ENCODE measurements around the gene CMTM4.
A peak's percentile ranks its signal among the peaks of the same experiment; 100 is the strongest.

Gene CMTM4

GRCh38 chr16:66585481-66586239 is 110.9 kb downstream of the CMTM4 start:
- Histone ChIP-seq H3K9ac (ENCODE audit: low read depth in 1 of 2, low read length in 2 of 2) (no peak overlapping the region), H3K4me3 (ENCODE audit: low read length in 2 of 2) (no peak overlapping the region), H3K4me1 (ENCODE audit: control insufficient read depth in 2 of 2, insufficient read depth in 2 of 2, low read length in 2 of 2) (no peaks in the 10 kb centered on the region), H3K27me3 (ENCODE audit: control insufficient read depth in 2 of 2, insufficient read depth in 2 of 2, low read length in 2 of 2) (no peaks in the 10 kb centered on the region), H3K36me3 (ENCODE audit: control insufficient read depth in 2 of 2, insufficient read depth in 2 of 2, low read length in 2 of 2) (no peaks in the 10 kb centered on the region), H3K9me3 (ENCODE audit: control insufficient read depth in 2 of 2, low read length in 2 of 2) (no peaks in the 10 kb centered on the region), H3K27ac (ENCODE audit: low read depth in 2 of 2, low read length in 2 of 2) (no peak overlapping the region)

DNA sequence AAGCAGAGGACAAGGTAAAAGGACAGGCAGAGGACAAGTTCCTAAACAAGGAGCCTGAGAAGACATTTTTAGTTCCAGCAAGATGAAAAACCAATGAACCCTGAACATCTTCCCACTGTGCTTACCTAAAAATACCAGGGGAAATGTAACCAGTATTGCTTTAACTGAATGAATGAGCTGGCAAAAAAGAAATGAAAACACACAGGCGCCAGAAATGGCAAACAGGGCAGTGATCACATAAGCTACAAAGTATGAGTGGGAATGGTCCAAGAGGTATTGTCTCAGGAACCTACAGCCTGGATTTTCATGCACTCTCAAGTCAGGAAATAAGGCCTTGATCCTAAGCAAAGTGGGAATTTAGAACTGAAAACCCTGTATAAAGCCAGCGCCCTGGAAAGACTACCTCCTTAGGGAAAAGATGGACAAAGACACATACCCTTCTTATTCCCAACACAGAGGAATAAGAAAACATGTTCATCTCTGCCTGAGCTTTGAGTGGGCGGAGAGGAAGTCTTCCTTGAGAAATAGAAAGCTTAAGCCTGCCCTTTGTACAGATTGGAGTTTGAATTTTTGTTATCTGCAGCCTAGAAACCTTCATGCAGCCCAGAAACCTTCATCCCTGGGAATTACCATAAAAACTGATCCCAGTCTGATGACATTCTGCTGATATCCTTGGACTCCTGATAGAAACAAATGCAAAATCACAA is 115.1 kb downstream of the CMTM4 start:
- Histone ChIP-seq H3K4me3 (ENCODE audit: low read length in 2 of 2) (no peak overlapping the region), H3K4me1 (ENCODE audit: control insufficient read depth in 2 of 2, insufficient read depth in 2 of 2, low read length in 2 of 2) (peaks cover 2 to 4% of the 10 kb centered on the region in 2 donors), H3K36me3 (ENCODE audit: control insufficient read depth in 2 of 2, insufficient read depth in 2 of 2, low read length in 2 of 2) (no peaks in the 10 kb centered on the region), H3K27me3 (ENCODE audit: control insufficient read depth in 2 of 2, insufficient read depth in 2 of 2, low read length in 2 of 2) (peaks cover 8 to 16% of the 10 kb centered on the region in 2 donors), H3K9me3 (ENCODE audit: control insufficient read depth in 2 of 2, low read length in 2 of 2) (no peaks in the 10 kb centered on the region), H3K9ac (ENCODE audit: low read depth in 1 of 2, low read length in 2 of 2) (no peak overlapping the region), H3K27ac (ENCODE audit: low read depth in 2 of 2, low read length in 2 of 2) (no peak overlapping the region)

DNA sequence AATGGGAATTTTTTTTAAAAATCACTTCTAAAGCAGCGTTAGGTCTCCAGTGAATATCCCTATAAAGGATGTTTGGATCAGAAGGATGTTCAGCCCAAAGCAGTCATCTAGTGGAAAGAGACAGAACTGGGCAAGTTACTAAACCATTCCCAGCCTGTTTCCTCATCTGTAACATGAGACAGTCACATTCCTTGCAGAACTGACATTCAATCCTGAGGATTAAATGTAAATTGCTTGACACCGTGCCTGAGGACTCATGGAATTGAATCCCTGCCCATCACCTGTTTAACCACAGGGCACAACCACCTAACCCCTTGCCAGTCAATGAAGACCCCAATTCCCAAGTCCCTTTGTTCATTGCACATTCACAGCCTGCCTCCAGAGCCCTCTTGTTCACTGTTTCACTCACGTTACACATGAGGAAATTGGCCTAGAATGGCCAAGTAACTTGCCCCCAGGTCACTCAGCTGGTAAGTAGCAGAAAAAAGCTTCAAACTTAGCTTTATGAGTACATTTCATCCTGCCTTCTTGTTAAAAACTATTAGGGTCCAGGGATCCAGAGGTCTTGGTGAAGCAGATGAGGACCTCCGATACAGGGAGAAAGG is 115.8 kb downstream of the CMTM4 start:
- no peaks in the 10 kb centered on the region for H3K36me3 ChIP-seq (ENCODE audit: control insufficient read depth in 2 of 2, insufficient read depth in 2 of 2, low read length in 2 of 2)
- H3K27me3 ChIP-seq (ENCODE audit: control insufficient read depth in 2 of 2, insufficient read depth in 2 of 2, low read length in 2 of 2): peaks cover 8 to 16% of the 10 kb centered on the region in 2 donors
- peaks cover 2 to 4% of the 10 kb centered on the region in 2 donors for H3K4me1 ChIP-seq (ENCODE audit: control insufficient read depth in 2 of 2, insufficient read depth in 2 of 2, low read length in 2 of 2)
- H3K9ac ChIP-seq (ENCODE audit: low read depth in 1 of 2, low read length in 2 of 2): no peak overlapping the region
- H3K9me3 ChIP-seq (ENCODE audit: control insufficient read depth in 2 of 2, low read length in 2 of 2): no peaks in the 10 kb centered on the region
- H3K4me3 ChIP-seq (ENCODE audit: low read length in 2 of 2): no peak overlapping the region
- H3K27ac ChIP-seq (ENCODE audit: low read depth in 2 of 2, low read length in 2 of 2): no peak overlapping the region

DNA sequence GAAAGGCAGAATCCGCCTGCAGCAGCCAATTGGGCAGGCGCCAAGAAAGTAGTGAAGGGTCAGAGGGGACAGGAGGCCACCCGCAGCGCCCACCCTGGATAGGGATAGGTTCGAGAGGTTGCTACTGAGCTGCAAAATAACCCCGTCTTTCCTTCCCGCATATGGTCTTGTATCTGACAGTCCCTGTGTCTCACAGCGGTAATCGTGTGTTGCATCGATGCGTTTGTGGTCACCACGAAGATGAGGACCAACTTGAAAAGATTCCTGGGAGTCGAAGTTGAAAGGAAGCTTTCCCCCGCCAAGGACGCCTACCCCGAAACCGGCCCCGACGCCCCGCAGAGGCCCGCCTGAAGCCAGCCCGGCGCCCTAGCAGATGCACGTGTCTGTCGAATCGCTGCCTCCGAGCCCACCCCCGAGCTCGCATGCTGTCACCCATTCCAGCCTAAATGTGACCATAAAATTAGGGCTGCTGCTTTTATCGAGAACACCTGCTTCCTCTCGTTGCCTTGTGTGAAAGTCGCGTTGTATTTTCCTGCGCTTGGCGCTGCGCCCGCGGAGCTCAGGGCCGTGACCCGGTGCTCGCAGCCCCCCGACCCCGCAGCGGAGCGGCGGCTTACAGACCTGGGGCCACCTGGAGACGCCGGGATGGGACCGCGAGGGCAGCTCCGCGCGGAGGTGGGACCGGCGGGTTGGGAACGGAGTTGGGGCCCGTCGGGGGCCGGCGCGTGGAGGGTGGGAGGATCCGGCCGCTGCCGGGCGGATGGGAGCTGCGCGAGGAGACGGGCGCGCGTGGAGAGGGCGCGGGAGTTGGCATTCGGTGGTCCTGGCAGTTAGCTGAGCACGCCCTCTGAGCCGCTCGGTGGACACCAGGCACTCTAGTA is 117.7 kb downstream of the CMTM4 start, which contains the start of gene CMTM2:
Gene CMTM2 (plus strand): TSS at position 813 of the 881 bp plus-strand sequence. CDS start 145 bp downstream, outside the sequence.
- Histone ChIP-seq H3K36me3 (ENCODE audit: control insufficient read depth in 2 of 2, insufficient read depth in 2 of 2, low read length in 2 of 2) (no peaks in the 10 kb centered on the region), H3K27me3 (ENCODE audit: control insufficient read depth in 2 of 2, insufficient read depth in 2 of 2, low read length in 2 of 2) (peaks cover 8 to 16% of the 10 kb centered on the region in 2 donors), H3K9me3 (ENCODE audit: control insufficient read depth in 2 of 2, low read length in 2 of 2) (no peaks in the 10 kb centered on the region), H3K27ac (ENCODE audit: low read depth in 2 of 2, low read length in 2 of 2) (no peak within 1 kb of the TSS), H3K4me1 (ENCODE audit: control insufficient read depth in 2 of 2, insufficient read depth in 2 of 2, low read length in 2 of 2) (peaks cover 2 to 4% of the 10 kb centered on the region in 2 donors), H3K4me3 (ENCODE audit: low read length in 2 of 2) (peak within 1 kb of the TSS; percentile 27 to 44), H3K9ac (ENCODE audit: low read depth in 1 of 2, low read length in 2 of 2) (peak within 1 kb of the TSS in 1 of 2 donors; percentile 18)

DNA sequence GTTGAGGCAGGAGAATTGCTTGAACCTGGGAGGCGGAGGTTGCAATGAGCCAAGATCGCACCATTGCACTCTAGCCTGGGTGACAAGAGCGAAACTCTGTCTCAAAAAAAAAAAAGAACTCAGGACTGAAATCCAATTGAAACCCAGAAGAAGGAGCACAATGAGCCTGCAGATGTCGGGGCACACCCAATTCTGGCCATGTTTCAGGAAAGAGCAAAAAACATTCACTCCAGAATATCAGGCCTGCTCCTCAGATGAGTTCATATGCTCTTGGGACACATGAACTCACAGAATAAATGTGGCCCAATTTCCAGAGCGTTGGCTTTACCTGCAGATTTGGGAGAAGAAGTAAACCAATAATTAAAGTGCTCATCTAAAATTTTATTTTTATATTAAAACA is 120.2 kb downstream of the CMTM4 start:
- Histone ChIP-seq H3K9ac (ENCODE audit: low read depth in 1 of 2, low read length in 2 of 2) (no peak overlapping the region), H3K27me3 (ENCODE audit: control insufficient read depth in 2 of 2, insufficient read depth in 2 of 2, low read length in 2 of 2) (peaks cover 8 to 16% of the 10 kb centered on the region in 2 donors), H3K9me3 (ENCODE audit: control insufficient read depth in 2 of 2, low read length in 2 of 2) (no peaks in the 10 kb centered on the region), H3K4me3 (ENCODE audit: low read length in 2 of 2) (no peak overlapping the region), H3K27ac (ENCODE audit: low read depth in 2 of 2, low read length in 2 of 2) (no peak overlapping the region), H3K4me1 (ENCODE audit: control insufficient read depth in 2 of 2, insufficient read depth in 2 of 2, low read length in 2 of 2) (peaks cover 2 to 4% of the 10 kb centered on the region in 2 donors), H3K36me3 (ENCODE audit: control insufficient read depth in 2 of 2, insufficient read depth in 2 of 2, low read length in 2 of 2) (no peaks in the 10 kb centered on the region)

- peaks cover 8 to 16% of the 10 kb centered on the region in 2 donors for H3K27me3 ChIP-seq (ENCODE audit: control insufficient read depth in 2 of 2, insufficient read depth in 2 of 2, low read length in 2 of 2)
- no peaks in the 10 kb centered on the region for H3K9me3 ChIP-seq (ENCODE audit: control insufficient read depth in 2 of 2, low read length in 2 of 2)
- H3K4me3 ChIP-seq (ENCODE audit: low read length in 2 of 2): no peak overlapping the region
- H3K36me3 ChIP-seq (ENCODE audit: control insufficient read depth in 2 of 2, insufficient read depth in 2 of 2, low read length in 2 of 2): no peaks in the 10 kb centered on the region
- no peak overlapping the region for H3K27ac ChIP-seq (ENCODE audit: low read depth in 2 of 2, low read length in 2 of 2)
- no peak overlapping the region for H3K9ac ChIP-seq (ENCODE audit: low read depth in 1 of 2, low read length in 2 of 2)
- peaks cover 3 to 4% of the 10 kb centered on the region in 2 donors for H3K4me1 ChIP-seq (ENCODE audit: control insufficient read depth in 2 of 2, insufficient read depth in 2 of 2, low read length in 2 of 2)
Measured at GRCh38 chr16:66575060-66575459, 121.5 kb downstream of the CMTM4 start.

- Histone ChIP-seq H3K4me1 (ENCODE audit: control insufficient read depth in 2 of 2, insufficient read depth in 2 of 2, low read length in 2 of 2) (peaks cover 4 to 5% of the 10 kb centered on the region in 2 donors), H3K27me3 (ENCODE audit: control insufficient read depth in 2 of 2, insufficient read depth in 2 of 2, low read length in 2 of 2) (peaks cover 8 to 16% of the 10 kb centered on the region in 2 donors), H3K27ac (ENCODE audit: low read depth in 2 of 2, low read length in 2 of 2) (no peak overlapping the region), H3K9me3 (ENCODE audit: control insufficient read depth in 2 of 2, low read length in 2 of 2) (no peaks in the 10 kb centered on the region), H3K9ac (ENCODE audit: low read depth in 1 of 2, low read length in 2 of 2) (no peak overlapping the region), H3K36me3 (ENCODE audit: control insufficient read depth in 2 of 2, insufficient read depth in 2 of 2, low read length in 2 of 2) (no peaks in the 10 kb centered on the region), H3K4me3 (ENCODE audit: low read length in 2 of 2) (no peak overlapping the region)
Measured at GRCh38 chr16:66574531-66574930, 122.0 kb downstream of the CMTM4 start.

DNA sequence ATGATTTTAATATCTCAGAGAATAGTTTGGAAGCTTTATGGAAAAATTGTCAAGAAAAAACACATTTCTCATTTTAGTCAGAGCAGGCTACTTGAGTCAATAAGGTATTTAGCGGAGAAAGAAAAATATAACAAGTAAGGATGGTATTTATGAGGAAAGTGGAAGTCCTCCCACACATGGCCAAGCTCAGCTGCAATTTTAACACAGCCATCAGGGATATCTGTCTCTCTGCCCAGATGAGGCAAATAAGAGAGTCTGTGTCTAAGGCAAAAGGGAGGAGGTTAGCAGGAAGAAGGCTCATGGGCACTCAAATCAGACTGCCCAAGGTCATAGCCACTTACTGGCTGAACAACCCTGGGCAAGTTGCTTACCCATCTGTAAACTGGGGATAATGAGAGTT is 122.5 kb downstream of the CMTM4 start:
- Histone ChIP-seq H3K36me3 (ENCODE audit: control insufficient read depth in 2 of 2, insufficient read depth in 2 of 2, low read length in 2 of 2) (no peaks in the 10 kb centered on the region), H3K27me3 (ENCODE audit: control insufficient read depth in 2 of 2, insufficient read depth in 2 of 2, low read length in 2 of 2) (peaks cover 8 to 11% of the 10 kb centered on the region in 2 donors), H3K27ac (ENCODE audit: low read depth in 2 of 2, low read length in 2 of 2) (no peak overlapping the region), H3K9ac (ENCODE audit: low read depth in 1 of 2, low read length in 2 of 2) (no peak overlapping the region), H3K4me3 (ENCODE audit: low read length in 2 of 2) (no peak overlapping the region), H3K4me1 (ENCODE audit: control insufficient read depth in 2 of 2, insufficient read depth in 2 of 2, low read length in 2 of 2) (peaks cover 3 to 4% of the 10 kb centered on the region in 2 donors), H3K9me3 (ENCODE audit: control insufficient read depth in 2 of 2, low read length in 2 of 2) (no peaks in the 10 kb centered on the region)

DNA sequence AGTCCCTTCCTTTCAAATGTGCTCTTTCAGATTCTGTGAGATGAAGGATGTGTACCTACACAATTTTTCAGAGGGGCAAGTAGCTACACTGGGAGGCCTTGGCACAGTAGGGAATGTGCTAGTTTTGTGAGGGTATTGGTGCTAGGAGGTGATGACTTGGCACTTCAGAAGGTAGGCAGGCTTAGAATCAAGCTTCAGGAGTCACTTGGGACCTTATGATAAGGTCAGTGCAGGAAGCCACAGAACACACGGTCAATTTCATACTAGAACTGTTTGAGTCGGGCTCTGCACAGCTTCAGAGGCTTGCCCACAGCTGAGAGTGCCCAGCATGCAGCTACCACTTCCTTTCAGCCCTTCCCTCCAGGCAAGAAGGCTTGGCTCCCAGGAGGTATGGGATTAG is 124.2 kb downstream of the CMTM4 start:
- H3K27ac ChIP-seq (ENCODE audit: low read depth in 2 of 2, low read length in 2 of 2): no peak overlapping the region
- H3K27me3 ChIP-seq (ENCODE audit: control insufficient read depth in 2 of 2, insufficient read depth in 2 of 2, low read length in 2 of 2): no peaks in the 10 kb centered on the region
- no peak overlapping the region for H3K9ac ChIP-seq (ENCODE audit: low read depth in 1 of 2, low read length in 2 of 2)
- peaks cover 0 to 3% of the 10 kb centered on the region in 2 donors for H3K4me1 ChIP-seq (ENCODE audit: control insufficient read depth in 2 of 2, insufficient read depth in 2 of 2, low read length in 2 of 2)
- no peaks in the 10 kb centered on the region for H3K36me3 ChIP-seq (ENCODE audit: control insufficient read depth in 2 of 2, insufficient read depth in 2 of 2, low read length in 2 of 2)
- no peaks in the 10 kb centered on the region for H3K9me3 ChIP-seq (ENCODE audit: control insufficient read depth in 2 of 2, low read length in 2 of 2)
- H3K4me3 ChIP-seq (ENCODE audit: low read length in 2 of 2): no peak overlapping the region

Measured in mucosa of rectum (tissue), 2 donors.